ENCODE results near the gene PLCL2. TPM values are rescaled to one million over a fixed set of nuclear protein-coding genes. Genes with fewer than 3 reads are reported as not detected.

PLCL2 gene
- total and polyA plus RNA-seq, 10 of the 15 experiments (the other 5 are each of a cell fraction or from before 2014, with no cell fraction given): 7.5 to 37.3 (median 21.7) TPM

- intact Hi-C loops (cut with micrococcal nuclease; ENCODE audit: unreplicated experiment): no loop called here
- ATAC-seq (no peak), DNase-seq (ENCODE audit: low read depth, low spot score) (no peak), FAIRE-seq (no peak)
- H3K9ac ChIP-seq (ENCODE audit: control insufficient read depth, insufficient read depth, low read length): no peak overlapping the region
- RAD21 ChIA-PET (ENCODE audit: unreplicated experiment): interaction anchor here (0.8 to 1.6 kb wide), 2 partner anchors 10 to 274 kb away, joined by 3 read pairs; no protein-coding TSS in a partner anchor
- H3K9me3 ChIP-seq (replicated peaks; ENCODE audit: control insufficient read depth, insufficient read depth, low read length): no peaks in the 10 kb centered on the region
- no peaks in the 10 kb centered on the region for H3K4me1 ChIP-seq (ENCODE audit: control insufficient read depth, insufficient read depth, low read length)
- CTCF ChIA-PET: no interaction called here
- H4K20me1 ChIP-seq (ENCODE audit: control insufficient read depth, insufficient read depth): no peaks in the 10 kb centered on the region
- SMC1A ChIA-PET (ENCODE audit: uncharacterized antibody, unreplicated experiment): no interaction called here
- H3K27me3 ChIP-seq (replicated peaks in 1 of 2; ENCODE audit: control insufficient read depth in 2 of 2, insufficient read depth in 2 of 2, low read length in 1 of 2): no peaks in the 10 kb centered on the region
- H3K36me3 ChIP-seq (ENCODE audit: control insufficient read depth in 2 of 2, insufficient read depth in 2 of 2, low read length in 1 of 2): no peaks in the 10 kb centered on the region
- H3K27ac ChIP-seq (ENCODE audit: control insufficient read depth, insufficient read depth): no peak overlapping the region
- TF ChIP-seq NFXL1 (IDR thresholded peaks at IDR 0.05; ENCODE audit: borderline replicate concordance): no peak
- no peak for TF ChIP-seq DPF2 (IDR thresholded peaks at IDR 0.05)
- no peak for TF ChIP-seq SKIL (IDR thresholded peaks at IDR 0.05; ENCODE audit: low read depth, poor library complexity, severe bottlenecking)
- TF ChIP-seq CEBPB (IDR thresholded peaks at IDR 0.05; ENCODE audit: borderline replicate concordance in 1 of 2, low read depth in 2 of 2, low read length in 2 of 2): no peak
- TF ChIP-seq MYC (IDR thresholded peaks at IDR 0.05; ENCODE audit: insufficient read depth, insufficient read length, insufficient replicate concordance, low read length, severe bottlenecking): no peak
- no peak for TF ChIP-seq SMAD5 (IDR thresholded peaks at IDR 0.05; ENCODE audit: low read depth)
- TF ChIP-seq FOXM1 (IDR thresholded peaks at IDR 0.05; ENCODE audit: low read depth, low read length): no peak
- TF ChIP-seq ELK1 (IDR thresholded peaks at IDR 0.05; ENCODE audit: low read depth, low read length): no peak
- TF ChIP-seq GATAD2B (conservative IDR thresholded peaks at IDR 0.05; ENCODE audit: low read depth): no peak
- TF ChIP-seq CTCF (IDR thresholded peaks at IDR 0.05 in 2 of 3, conservative IDR thresholded peaks at IDR 0.05 in 1 of 3; ENCODE audit: control insufficient read depth in 2 of 3, extremely low read depth in 1 of 3, insufficient read depth in 1 of 3, low read depth in 3 of 3, low read length in 3 of 3): no peak
- TF ChIP-seq NKRF (conservative IDR thresholded peaks at IDR 0.05): no peak
- TF ChIP-seq STAT1 (conservative IDR thresholded peaks at IDR 0.05): no peak
- in situ Hi-C loops (cut with MboI): no loop called here
- H2AFZ ChIP-seq (ENCODE audit: control insufficient read depth, low read depth, low read length): no peak overlapping the region
- no peaks in the 10 kb centered on the region for H3K79me2 ChIP-seq (ENCODE audit: control insufficient read depth, insufficient read depth, low read length)
- WGBS (ENCODE audit: insufficient coverage, insufficient replicate concordance, low lambda C conversion rate, missing lambda C conversion rate): 77% methylated on average over 1 of the region's 1 CpG
- no peak overlapping the region for H3K4me2 ChIP-seq (ENCODE audit: control insufficient read depth, insufficient read depth)
- POLR2A ChIA-PET: interaction anchor here (0.6 to 1.0 kb wide), 2 partner anchors 14 to 286 kb away, joined by 3 read pairs; no protein-coding TSS in a partner anchor
- no peak overlapping the region for H3K4me3 ChIP-seq
- BruUV-seq (replicated peaks): no TSS peak
Observed at GRCh38 chr3:16877911-16878310, 6.8 kb upstream of the PLCL2 start.

All from GM12878 (cell line).